ENCODE results near the gene PLXDC2.

PLXDC2 gene

GRCh38 chr10:19815731-19816410, 361 bp upstream of the PLXDC2 start:
- no peak for DNase-seq (ENCODE audit: low read depth in 3 of 3)

GRCh38 chr10:19817231-19817933, 1.1 kb downstream of the PLXDC2 start:
- no peak for DNase-seq (ENCODE audit: low read depth in 3 of 3)

GRCh38 chr10:19818876-19819275, 2.6 kb downstream of the PLXDC2 start:
- DNase-seq (ENCODE audit: low read depth in 3 of 3) = no peak

- DNase-seq (ENCODE audit: low read depth in 3 of 3) = no peak
Observed at GRCh38 chr10:19819419-19820033, 3.3 kb downstream of the PLXDC2 start.

- DNase-seq (ENCODE audit: low read depth in 3 of 3) = no peak
Observed at GRCh38 chr10:19824381-19825342, 8.4 kb downstream of the PLXDC2 start.

- no peak for DNase-seq (ENCODE audit: low read depth in 3 of 3)
Observed at GRCh38 chr10:19825700-19826099, 9.5 kb downstream of the PLXDC2 start.

GRCh38 chr10:19826712-19827111, 10.5 kb downstream of the PLXDC2 start:
- DNase-seq (ENCODE audit: low read depth in 3 of 3) = no peak

- DNase-seq (ENCODE audit: low read depth in 3 of 3) = no peak
Observed at GRCh38 chr10:19828278-19829049, 12.2 kb downstream of the PLXDC2 start.

GRCh38 chr10:19832699-19833098, 16.5 kb downstream of the PLXDC2 start:
- no peak for DNase-seq (ENCODE audit: low read depth in 3 of 3)

GRCh38 chr10:19833170-19833824, 17.1 kb downstream of the PLXDC2 start:
- no peak for DNase-seq (ENCODE audit: low read depth in 3 of 3)

- DNase-seq (ENCODE audit: low read depth in 3 of 3) = no peak
Observed at GRCh38 chr10:19835952-19836351, 19.7 kb downstream of the PLXDC2 start.

GRCh38 chr10:19839090-19839489, 22.9 kb downstream of the PLXDC2 start:
- DNase-seq (ENCODE audit: low read depth in 3 of 3) = no peak

GRCh38 chr10:19839552-19839951, 23.3 kb downstream of the PLXDC2 start:
- no peak for DNase-seq (ENCODE audit: low read depth in 3 of 3)

- DNase-seq (ENCODE audit: low read depth in 3 of 3) = no peak
Observed at GRCh38 chr10:19840776-19841175, 24.5 kb downstream of the PLXDC2 start.

GRCh38 chr10:19843487-19843886, 27.3 kb downstream of the PLXDC2 start:
- DNase-seq (ENCODE audit: low read depth in 3 of 3) = no peak

- no peak for DNase-seq (ENCODE audit: low read depth in 3 of 3)
Observed at GRCh38 chr10:19845503-19846368, 29.5 kb downstream of the PLXDC2 start.

- no peak for DNase-seq (ENCODE audit: low read depth in 3 of 3)
Observed at GRCh38 chr10:19847321-19847720, 31.1 kb downstream of the PLXDC2 start.

- no peak for DNase-seq (ENCODE audit: low read depth in 3 of 3)
Observed at GRCh38 chr10:19848226-19848985, 32.2 kb downstream of the PLXDC2 start.

- no peak for DNase-seq (ENCODE audit: low read depth in 3 of 3)
Observed at GRCh38 chr10:19853831-19854230, 37.6 kb downstream of the PLXDC2 start.

Data from stimulated activated CD4-positive, alpha-beta T cell treated with anti-CD3 and anti-CD28 coated beads, TNF-alpha, amount 100 ng/mL, for 24 hours (primary cell).